Mesothelial cell of epicardium (in vitro differentiated cells): ENCODE data around the gene ITGAL. TPM values are rescaled to one million over a fixed set of nuclear protein-coding genes. Genes with fewer than 3 reads are reported as not detected.

Experiments
- DNase-seq, 2 experiments: peaks; one replicate each; pipeline ENCODE4 v3.0.0; 2021; ENCODE audit warnings: low spot score in 2 of 2; ENCODE audit not compliant: unreplicated experiment in 2 of 2
- H3K27ac Mint-ChIP-seq: 2 replicates; pipeline ENCODE4 v1.8.0; 2021; ENCODE audit warnings: mixed read lengths
- H3K27me3 Mint-ChIP-seq: 2 replicates; pipeline ENCODE4 v1.8.0; 2021; ENCODE audit warnings: low read depth, mixed read lengths
- H3K36me3 Mint-ChIP-seq: 2 replicates; pipeline ENCODE4 v1.8.0; 2021; ENCODE audit warnings: mixed read lengths
- H3K4me1 Mint-ChIP-seq: 2 replicates; pipeline ENCODE4 v1.8.0; 2021; ENCODE audit warnings: mixed read lengths
- H3K4me3 Mint-ChIP-seq: 2 replicates; pipeline ENCODE4 v1.8.0; 2021; ENCODE audit warnings: mild to moderate bottlenecking, moderate library complexity, mixed read lengths
- H3K9me3 Mint-ChIP-seq: 2 replicates; pipeline ENCODE4 v1.8.0; 2021; ENCODE audit warnings: mixed read lengths
- total RNA-seq: library from RNA; stranded (reverse); gene quantifications from 3 replicates; pipeline ENCODE4 v1.2.1, GENCODE V29; 2021
- TF ChIP-seq, protein P1 (sequence below): fragments of 200-600 bp; sonication (generic); IDR thresholded peaks from one replicate; pipeline ENCODE4 v1.5.0; 2021; ENCODE audit warnings: antibody characterized with exemption; ENCODE audit not compliant: unreplicated experiment

ITGAL gene
- total RNA-seq, 1 donor from 2014 or later, result not detected

DNA sequence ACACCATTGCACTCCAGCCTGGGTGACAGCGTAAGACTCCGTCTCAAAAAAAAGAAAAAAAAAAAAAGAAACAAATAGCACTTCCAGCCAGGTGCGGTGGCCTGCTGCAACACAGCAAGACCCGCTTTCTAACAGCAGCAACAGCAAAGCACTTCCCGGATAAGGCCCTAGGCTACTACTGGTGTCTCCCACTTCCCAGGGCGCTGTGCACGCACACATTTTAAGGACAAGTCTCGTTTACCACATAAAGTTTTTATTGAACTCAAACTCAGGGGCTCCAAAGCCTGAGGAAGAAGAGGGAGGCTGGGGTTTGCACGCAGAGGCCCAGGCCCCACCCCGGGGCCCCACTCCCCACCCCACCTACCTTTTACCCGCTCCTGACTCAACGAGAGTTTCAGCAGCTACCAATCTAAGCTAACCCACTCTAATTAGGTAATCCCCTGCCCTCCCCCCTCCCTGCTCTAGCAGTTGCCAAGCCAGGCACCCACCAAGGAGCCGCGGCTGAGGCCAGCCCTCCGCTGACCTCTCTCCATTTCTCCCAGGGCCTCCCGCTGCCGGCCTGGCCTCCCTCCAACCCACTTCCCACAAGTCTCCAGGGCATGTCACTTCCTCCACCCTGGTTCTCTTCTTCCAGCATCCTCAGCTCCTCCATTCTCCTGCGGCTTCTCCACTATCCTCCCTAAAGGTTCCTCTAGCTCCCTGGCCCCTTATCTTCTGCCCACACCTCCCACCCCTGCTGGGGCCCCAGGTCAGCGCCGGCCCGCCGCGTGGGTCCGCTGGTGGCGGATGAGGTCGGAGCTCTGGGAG, 51.4 kb downstream of the ITGAL start:
- Mint-ChIP-seq H3K4me1 (peaks cover 20% of the 10 kb centered on the region), H3K27ac (no peak overlapping the region), H3K36me3 (peaks cover 3% of the 10 kb centered on the region), H3K9me3 (no peaks in the 10 kb centered on the region), H3K4me3 (peak overlapping the region; percentile 17), H3K27me3 (no peaks in the 10 kb centered on the region)
- TF ChIP-seq, protein P1, sequence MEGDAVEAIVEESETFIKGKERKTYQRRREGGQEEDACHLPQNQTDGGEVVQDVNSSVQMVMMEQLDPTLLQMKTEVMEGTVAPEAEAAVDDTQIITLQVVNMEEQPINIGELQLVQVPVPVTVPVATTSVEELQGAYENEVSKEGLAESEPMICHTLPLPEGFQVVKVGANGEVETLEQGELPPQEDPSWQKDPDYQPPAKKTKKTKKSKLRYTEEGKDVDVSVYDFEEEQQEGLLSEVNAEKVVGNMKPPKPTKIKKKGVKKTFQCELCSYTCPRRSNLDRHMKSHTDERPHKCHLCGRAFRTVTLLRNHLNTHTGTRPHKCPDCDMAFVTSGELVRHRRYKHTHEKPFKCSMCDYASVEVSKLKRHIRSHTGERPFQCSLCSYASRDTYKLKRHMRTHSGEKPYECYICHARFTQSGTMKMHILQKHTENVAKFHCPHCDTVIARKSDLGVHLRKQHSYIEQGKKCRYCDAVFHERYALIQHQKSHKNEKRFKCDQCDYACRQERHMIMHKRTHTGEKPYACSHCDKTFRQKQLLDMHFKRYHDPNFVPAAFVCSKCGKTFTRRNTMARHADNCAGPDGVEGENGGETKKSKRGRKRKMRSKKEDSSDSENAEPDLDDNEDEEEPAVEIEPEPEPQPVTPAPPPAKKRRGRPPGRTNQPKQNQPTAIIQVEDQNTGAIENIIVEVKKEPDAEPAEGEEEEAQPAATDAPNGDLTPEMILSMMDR, result no peak
- DNase-seq, result no peak

DNA sequence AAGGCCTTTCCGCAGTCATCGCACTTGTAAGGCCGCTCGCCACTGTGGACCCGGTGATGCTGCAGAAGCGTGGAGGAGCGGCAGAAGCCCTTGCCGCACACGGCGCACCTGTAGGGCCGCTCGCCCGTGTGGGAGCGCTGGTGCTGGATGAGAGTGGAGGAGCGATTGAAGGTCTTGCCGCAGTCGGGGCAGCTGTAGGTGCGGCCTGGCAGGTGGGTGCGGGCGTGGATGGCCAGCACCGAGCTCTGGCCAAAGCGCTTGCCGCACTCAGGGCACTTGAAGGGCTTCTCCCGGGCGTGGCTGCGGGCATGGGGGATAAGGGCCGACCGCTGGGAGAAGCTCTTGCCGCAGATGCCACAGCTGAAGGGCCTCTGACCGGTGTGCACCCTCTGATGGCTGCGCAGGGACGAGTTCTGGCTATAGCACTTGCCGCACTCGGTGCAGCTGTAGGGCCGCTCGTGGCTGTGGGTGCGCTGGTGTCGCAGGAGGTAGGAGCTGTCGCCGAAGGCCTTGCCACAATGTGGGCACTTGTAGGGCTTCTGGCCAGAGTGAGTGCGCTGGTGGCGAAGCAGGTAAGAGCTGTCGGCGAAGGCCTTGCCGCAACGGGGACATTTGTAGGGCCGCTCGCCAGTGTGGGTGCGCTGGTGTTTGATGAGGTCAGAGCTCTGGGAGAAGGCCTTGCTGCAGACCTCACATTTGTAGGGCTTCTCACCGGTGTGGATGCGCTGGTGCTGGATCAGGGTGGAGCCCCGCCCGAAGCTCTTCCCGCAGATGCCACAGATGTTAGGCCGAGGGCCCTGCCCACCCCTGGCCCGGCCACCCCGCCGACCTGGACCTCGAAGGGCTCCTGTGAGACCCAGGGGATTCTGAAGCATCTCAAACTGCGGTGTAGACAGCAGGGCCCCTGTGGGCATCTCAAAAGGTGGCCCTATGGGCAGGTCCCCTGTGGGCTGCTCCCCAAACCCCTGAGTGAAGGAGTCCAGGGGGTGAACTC, 52.3 kb downstream of the ITGAL start:
- Mint-ChIP-seq H3K27me3 (no peaks in the 10 kb centered on the region), H3K4me3 (peak overlapping the region; percentile 34), H3K36me3 (peaks cover 3% of the 10 kb centered on the region), H3K9me3 (no peaks in the 10 kb centered on the region), H3K4me1 (peaks cover 20% of the 10 kb centered on the region), H3K27ac (no peak overlapping the region)
- DNase-seq, result no peak
- TF ChIP-seq, protein P1, result no peak

DNA sequence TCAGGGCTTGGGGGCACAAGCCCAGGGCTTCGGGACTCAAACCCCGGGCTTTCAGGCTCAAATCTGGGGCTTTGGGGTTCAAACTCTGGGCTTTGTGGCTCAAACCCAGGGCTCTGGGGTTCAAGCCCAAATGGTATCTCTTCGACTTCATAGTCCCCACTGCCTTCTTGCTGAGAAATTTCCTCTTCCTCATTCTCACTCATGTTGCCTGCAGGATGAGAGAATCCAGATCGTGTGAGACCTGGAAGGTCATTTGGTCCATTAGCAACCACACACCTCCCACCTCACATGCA, 53.2 kb downstream of the ITGAL start:
- TF ChIP-seq, protein P1, result no peak
- no peak for DNase-seq
- H3K4me3 Mint-ChIP-seq, result peak overlapping the region; percentile 82
- no peaks in the 10 kb centered on the region for H3K9me3 Mint-ChIP-seq
- peaks cover 25% of the 10 kb centered on the region for H3K4me1 Mint-ChIP-seq
- H3K36me3 Mint-ChIP-seq, result peaks cover 3% of the 10 kb centered on the region
- H3K27ac Mint-ChIP-seq, result peak overlapping the region; percentile 90
- H3K27me3 Mint-ChIP-seq, result no peaks in the 10 kb centered on the region

DNA sequence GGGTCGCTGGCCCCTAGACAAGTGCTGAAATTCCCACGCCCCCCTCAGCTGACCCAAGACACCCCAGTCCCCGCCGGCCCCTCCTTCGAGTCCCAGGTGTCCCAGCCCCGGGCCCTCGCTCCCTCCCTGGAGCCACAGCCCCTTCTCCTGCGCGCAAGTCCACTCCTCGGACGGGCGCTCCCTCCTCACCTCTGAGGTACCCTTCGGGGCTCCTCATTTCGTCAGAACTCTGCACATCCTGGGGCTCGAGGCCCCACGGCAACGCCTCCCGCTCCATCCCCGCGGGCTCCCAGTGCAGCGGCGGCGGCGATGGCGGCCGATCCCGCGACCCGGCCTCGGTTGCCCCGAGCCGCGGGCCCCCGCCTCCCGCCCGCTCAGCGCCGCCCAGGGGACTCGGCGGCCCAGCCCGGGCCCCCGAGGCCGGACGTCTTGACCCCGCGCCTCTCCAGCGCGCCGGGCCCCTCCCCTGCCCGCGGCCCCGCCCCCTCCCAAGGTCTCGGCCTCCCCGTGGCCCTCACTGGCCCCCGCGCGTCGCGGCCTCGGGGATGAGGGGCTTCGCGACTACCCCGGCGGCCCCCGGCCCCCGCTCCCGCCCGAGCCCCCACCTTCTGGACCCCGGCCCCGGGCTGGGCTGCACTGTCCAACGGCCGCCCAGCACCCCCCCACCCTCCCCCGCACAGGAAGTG, 53.7 kb downstream of the ITGAL start, which contains the start of gene ZNF768:
TSS of gene ZNF768 (minus strand) at position 430 of the 686 bp plus-strand sequence. CDS start at position 277, 153 bp downstream.
- Mint-ChIP-seq H3K4me1 (peaks cover 25% of the 10 kb centered on the region), H3K36me3 (peaks cover 6% of the 10 kb centered on the region), H3K27ac (peak within 1 kb of the TSS; percentile 98), H3K4me3 (peak within 1 kb of the TSS; percentile 82), H3K27me3 (no peaks in the 10 kb centered on the region), H3K9me3 (no peaks in the 10 kb centered on the region)
- TF ChIP-seq, protein P1, result no peak
- peak in 1 of 2 experiments; percentile 56 for DNase-seq
